Measurements from ENCODE around the gene WNT5B. TPM values are rescaled to one million over a fixed set of nuclear protein-coding genes. Genes with fewer than 3 reads are reported as not detected.

WNT5B gene
- total and polyA plus RNA-seq, 2 donors (not counting 1 experiment from before 2014, with no cell fraction given): 0.33 to 0.57 TPM

- Histone ChIP-seq H3K9ac (ENCODE audit: low read length) (peak overlapping the region; percentile 59), H3K9me3 (ENCODE audit: control extremely low read depth in 1 of 3, control insufficient read depth in 2 of 3, insufficient read depth in 1 of 3, low read length in 2 of 3) (peaks cover 0 to 7% (median 0%) of the 10 kb centered on the region in 3 donors), H3K4me2 (replicated peaks; ENCODE audit: low read depth, low read length, poor library complexity, severe bottlenecking) (peak overlapping the region; percentile 99), H3K4me3 (ENCODE audit: control extremely low read depth in 1 of 5, extremely low read depth in 1 of 5, insufficient read depth in 1 of 5, low read depth in 2 of 5, low read length in 4 of 5) (peak overlapping the region; percentile 35 to 70 (median 48)), H2AFZ (ENCODE audit: insufficient read depth, low read depth, low read length, poor library complexity, severe bottlenecking) (peak overlapping the region; percentile 74), H3K27me3 (replicated peaks in 1 of 4; ENCODE audit: control extremely low read depth in 1 of 4, control insufficient read depth in 3 of 4, insufficient read depth in 4 of 4, low read length in 3 of 4) (peaks cover 0 to 64% (median 36%) of the 10 kb centered on the region in 4 experiments), H4K20me1 (ENCODE audit: control insufficient read depth, insufficient read depth, low read length, poor library complexity, severe bottlenecking) (no peaks in the 10 kb centered on the region), H3K27ac (ENCODE audit: low read length in 2 of 2) (no peak overlapping the region), H3K79me2 (ENCODE audit: control insufficient read depth, insufficient read depth, low read length) (no peaks in the 10 kb centered on the region), H3K4me1 (ENCODE audit: control insufficient read depth in 2 of 2, insufficient read depth in 2 of 2, low read length in 2 of 2) (peaks cover 26 to 27% of the 10 kb centered on the region in 2 donors), H3K36me3 (replicated peaks in 1 of 2; ENCODE audit: control extremely low read depth in 1 of 2, control insufficient read depth in 1 of 2, extremely low read depth in 1 of 2, insufficient read depth in 2 of 2, low read length in 1 of 2) (no peaks in the 10 kb centered on the region)
- POLR2A ChIA-PET: no interaction called here
- Mint-ChIP-seq H3K4me3 (peak overlapping the region; percentile 82), H3K9me3 (ENCODE audit: insufficient read depth) (no peaks in the 10 kb centered on the region), H3K4me1 (peaks cover 29% of the 10 kb centered on the region), H3K27ac (no peak overlapping the region), H3K27me3 (peaks cover 39% of the 10 kb centered on the region)
- DNase-seq (no peak), ATAC-seq (ENCODE audit: low read depth) (no peak)
- intact Hi-C loops (cut with micrococcal nuclease): loop anchor here (1.0 kb wide), 1 partner anchor 513 kb away; no protein-coding TSS in a partner anchor
- CTCF ChIA-PET: interaction anchor here (0.6 to 8.1 kb wide), 11 partner anchors 15 to 823 kb away, joined by 3 to 105 read pairs (median 6); no protein-coding TSS in a partner anchor
- WGBS (ENCODE audit: insufficient coverage): 23% methylated on average over 19 of the region's 23 CpGs
- TF ChIP-seq CTCF (IDR thresholded peaks at IDR 0.05): no peak
- TF ChIP-seq EZH2 (IDR thresholded peaks at IDR 0.05; ENCODE audit: borderline replicate concordance, insufficient read depth, low read depth, low read length, poor library complexity, severe bottlenecking): no peak
Observed at GRCh38 chr12:1630827-1631591, 2.0 kb downstream of the WNT5B start.

DNA sequence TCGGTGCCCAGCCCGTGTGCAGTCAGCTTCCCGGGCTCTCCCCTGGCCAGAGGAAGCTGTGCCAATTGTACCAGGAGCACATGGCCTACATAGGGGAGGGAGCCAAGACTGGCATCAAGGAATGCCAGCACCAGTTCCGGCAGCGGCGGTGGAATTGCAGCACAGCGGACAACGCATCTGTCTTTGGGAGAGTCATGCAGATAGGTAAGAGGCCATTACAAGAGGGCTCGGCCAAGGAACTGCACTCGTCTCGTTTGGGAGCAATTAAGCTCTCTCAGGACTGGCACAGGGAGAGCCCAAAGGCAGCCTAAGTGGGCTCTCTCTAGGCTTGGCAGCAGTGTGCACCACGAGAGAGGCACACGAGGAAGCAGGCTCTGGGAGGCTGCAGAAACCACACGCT is 3.7 kb downstream of the WNT5B start:
- CTCF ChIA-PET: interaction anchor here (1.0 to 8.1 kb wide), 4 partner anchors 11 to 307 kb away, joined by 3 to 105 read pairs (median 6); no protein-coding TSS in a partner anchor
- peaks cover 26 to 27% of the 10 kb centered on the region in 2 donors for H3K4me1 ChIP-seq (ENCODE audit: control insufficient read depth in 2 of 2, insufficient read depth in 2 of 2, low read length in 2 of 2)
- no peak overlapping the region for H3K27ac Mint-ChIP-seq
- no peak overlapping the region for H3K4me3 Mint-ChIP-seq
- 92% methylated on average over 14 of the region's 14 CpGs for WGBS (ENCODE audit: insufficient coverage)
- H3K4me3 ChIP-seq (ENCODE audit: control extremely low read depth in 1 of 5, extremely low read depth in 1 of 5, insufficient read depth in 1 of 5, low read depth in 2 of 5, low read length in 4 of 5): no peak overlapping the region
- intact Hi-C loops (cut with micrococcal nuclease): no loop called here
- H3K9me3 ChIP-seq (ENCODE audit: control extremely low read depth in 1 of 3, control insufficient read depth in 2 of 3, insufficient read depth in 1 of 3, low read length in 2 of 3): peaks cover 0 to 7% (median 0%) of the 10 kb centered on the region in 3 donors
- peaks cover 39% of the 10 kb centered on the region for H3K27me3 Mint-ChIP-seq
- H2AFZ ChIP-seq (ENCODE audit: insufficient read depth, low read depth, low read length, poor library complexity, severe bottlenecking): no peak overlapping the region
- TF ChIP-seq EZH2 (IDR thresholded peaks at IDR 0.05; ENCODE audit: borderline replicate concordance, insufficient read depth, low read depth, low read length, poor library complexity, severe bottlenecking) (no peak), CTCF (IDR thresholded peaks at IDR 0.05) (no peak)
- H3K4me2 ChIP-seq (replicated peaks; ENCODE audit: low read depth, low read length, poor library complexity, severe bottlenecking): no peak overlapping the region
- no peak for ATAC-seq (ENCODE audit: low read depth)
- peaks cover 0 to 64% (median 36%) of the 10 kb centered on the region in 4 experiments for H3K27me3 ChIP-seq (replicated peaks in 1 of 4; ENCODE audit: control extremely low read depth in 1 of 4, control insufficient read depth in 3 of 4, insufficient read depth in 4 of 4, low read length in 3 of 4)
- POLR2A ChIA-PET: no interaction called here
- H3K27ac ChIP-seq (ENCODE audit: low read length in 2 of 2): no peak overlapping the region
- no peaks in the 10 kb centered on the region for H3K36me3 ChIP-seq (replicated peaks in 1 of 2; ENCODE audit: control extremely low read depth in 1 of 2, control insufficient read depth in 1 of 2, extremely low read depth in 1 of 2, insufficient read depth in 2 of 2, low read length in 1 of 2)
- H3K9me3 Mint-ChIP-seq (ENCODE audit: insufficient read depth): no peaks in the 10 kb centered on the region
- H3K79me2 ChIP-seq (ENCODE audit: control insufficient read depth, insufficient read depth, low read length): no peaks in the 10 kb centered on the region
- no peaks in the 10 kb centered on the region for H4K20me1 ChIP-seq (ENCODE audit: control insufficient read depth, insufficient read depth, low read length, poor library complexity, severe bottlenecking)
- no peak for DNase-seq
- H3K9ac ChIP-seq (ENCODE audit: low read length): no peak overlapping the region
- H3K4me1 Mint-ChIP-seq: peaks cover 29% of the 10 kb centered on the region
